Uterus (tissue), 4 donors: ENCODE results near the gene LY9. TPM values are rescaled to one million over a fixed set of nuclear protein-coding genes. Genes with fewer than 3 reads are reported as not detected.

ENCODE experiments used
- DNase-seq, 2 donors: peaks; one replicate each; pipeline ENCODE4 v3.0.0-alpha.2; 2019 to 2020
- H3K27ac ChIP-seq, 2 donors: fragments of 200-600 bp; sonication (generic); 1 replicate in 1 of 2; 2 replicates in 1 of 2; pipeline ENCODE4 v1.5.1; 2016 to 2018
- H3K27me3 ChIP-seq, 2 donors: fragments of 200-600 bp; sonication (generic); one replicate each; pipeline ENCODE4 v1.5.1; 2018 to 2019; ENCODE audit warnings: control low read depth in 1 of 2
- H3K36me3 ChIP-seq, 2 donors: fragments of 200-600 bp; sonication (generic); one replicate each; pipeline ENCODE4 v1.5.1; 2019; ENCODE audit warnings: control low read depth in 1 of 2
- H3K4me1 ChIP-seq, 2 donors: fragments of 200-600 bp; sonication (generic); one replicate each; pipeline ENCODE4 v1.5.1; 2018 to 2019; ENCODE audit warnings: control low read depth in 1 of 2
- H3K4me3 ChIP-seq, 2 donors: fragments of 200-600 bp; sonication (generic); 1 replicate in 1 of 2; 2 replicates in 1 of 2; pipeline ENCODE4 v1.5.1; 2018 to 2019; ENCODE audit warnings: mild to moderate bottlenecking in 1 of 2
- H3K9me3 ChIP-seq, 2 donors: fragments of 200-600 bp; sonication (generic); one replicate each; pipeline ENCODE4 v1.5.1; 2019; ENCODE audit warnings: control low read depth in 1 of 2
- CTCF ChIP-seq, 4 experiments: fragments of 200-600 bp in 2 of 4; fragments of 450-650 bp in 2 of 4; sonication (generic) in 2 of 4; IDR thresholded peaks; one replicate each; pipeline ENCODE4 v1.5.1; 2016 to 2019; ENCODE audit warnings: antibody characterized with exemption in 4 of 4, mild to moderate bottlenecking in 2 of 4, moderate library complexity in 1 of 4
- POLR2A ChIP-seq, 2 donors: fragments of 450-650 bp; IDR thresholded peaks; one replicate each; pipeline ENCODE4 v1.6.1; 2016; ENCODE audit warnings: antibody characterized with exemption in 2 of 2, mild to moderate bottlenecking in 1 of 2, moderate library complexity in 1 of 2
- intact Hi-C: fragments of 100-400 bp; cut with DNase I; formaldehyde crosslinking; loops from one replicate; pipeline ENCODE4 v1.15.1; 2023; ENCODE audit warnings: low total_unique reads
- total RNA-seq, 4 donors: library from RNA; depleted of rRNA in 3 of 4; stranded (reverse); fragments of >200 nt in 3 of 4; gene quantifications; one replicate each; pipeline versions ENCODE4 v1.1.0 to v1.2.4, GENCODE V29; 2014 to 2023
- donor health status: DM: yes; HTN: yes; CAD: no.

LY9 gene
- total RNA-seq, 4 donors from 2014 or later, result 0.35 to 0.70 TPM; not detected in 2

GRCh38 chr1:160827418-160827817 is 31.4 kb downstream of the LY9 start:
- DNase-seq, result no peak
- no peaks in the 10 kb centered on the region for H3K4me1 ChIP-seq

GRCh38 chr1:160829766-160830165 is 33.8 kb downstream of the LY9 start:
- Histone ChIP-seq H3K9me3 (no peaks in the 10 kb centered on the region), H3K27me3 (no peaks in the 10 kb centered on the region), H3K36me3 (no peaks in the 10 kb centered on the region), H3K27ac (no peak overlapping the region), H3K4me3 (no peak overlapping the region), H3K4me1 (no peaks in the 10 kb centered on the region)
- TF ChIP-seq POLR2A (IDR thresholded peaks at IDR 0.05) (no peak), CTCF (IDR thresholded peaks at IDR 0.05) (no peak)
- DNase-seq, result no peak
- intact Hi-C loops, result no loop called here

More at GRCh38 chr1:160827418-160827817, 31.4 kb downstream of the LY9 start:
- no peak overlapping the region for H3K27ac ChIP-seq
- H3K9me3 ChIP-seq, result no peaks in the 10 kb centered on the region
- no peaks in the 10 kb centered on the region for H3K27me3 ChIP-seq
- no peaks in the 10 kb centered on the region for H3K36me3 ChIP-seq
- intact Hi-C loops, result no loop called here
- H3K4me3 ChIP-seq, result no peak overlapping the region
- TF ChIP-seq CTCF (IDR thresholded peaks at IDR 0.05) (no peak), POLR2A (IDR thresholded peaks at IDR 0.05) (no peak)

- Histone ChIP-seq H3K27me3 (no peaks in the 10 kb centered on the region), H3K9me3 (no peaks in the 10 kb centered on the region), H3K4me3 (no peak overlapping the region), H3K36me3 (no peaks in the 10 kb centered on the region), H3K4me1 (no peaks in the 10 kb centered on the region), H3K27ac (no peak overlapping the region)
- TF ChIP-seq CTCF (IDR thresholded peaks at IDR 0.05) (no peak), POLR2A (IDR thresholded peaks at IDR 0.05) (no peak)
- DNase-seq, result no peak
- intact Hi-C loops, result no loop called here
Observed at GRCh38 chr1:160830321-160831153, 34.6 kb downstream of the LY9 start.

- no peak overlapping the region for H3K4me3 ChIP-seq
- H3K36me3 ChIP-seq, result no peaks in the 10 kb centered on the region
- TF ChIP-seq CTCF (IDR thresholded peaks at IDR 0.05) (peak in 1 of 4 experiments; percentile 17), POLR2A (IDR thresholded peaks at IDR 0.05) (no peak)
- no peak for DNase-seq
- H3K27ac ChIP-seq, result no peak overlapping the region
- intact Hi-C loops, result no loop called here
- no peaks in the 10 kb centered on the region for H3K4me1 ChIP-seq
- H3K9me3 ChIP-seq, result no peaks in the 10 kb centered on the region
- H3K27me3 ChIP-seq, result no peaks in the 10 kb centered on the region
Observed at GRCh38 chr1:160834945-160835565, 39.1 kb downstream of the LY9 start.

- Histone ChIP-seq H3K4me3 (no peak overlapping the region), H3K36me3 (no peaks in the 10 kb centered on the region), H3K4me1 (no peaks in the 10 kb centered on the region), H3K27me3 (no peaks in the 10 kb centered on the region), H3K9me3 (no peaks in the 10 kb centered on the region), H3K27ac (no peak overlapping the region)
- TF ChIP-seq POLR2A (IDR thresholded peaks at IDR 0.05) (no peak), CTCF (IDR thresholded peaks at IDR 0.05) (no peak)
- intact Hi-C loops, result no loop called here
- DNase-seq, result no peak
Observed at GRCh38 chr1:160835751-160836150, 39.8 kb downstream of the LY9 start.
